Stimulated activated CD4-positive, alpha-beta T cell treated with anti-CD3 and anti-CD28 coated beads, Interleukin-4, amount 100 ng/mL, for 1 hour (primary cell): ENCODE data around the gene PNMA1.

ENCODE experiments used
- DNase-seq: peaks from one replicate; pipeline ENCODE4 v3.0.0-alpha.2; 2020

Gene PNMA1

GRCh38 chr14:73713803-73714655 lies at the start of gene PNMA1:
PNMA1 (minus strand) TSS chr14:73714384; CDS start chr14:73713639, 745 bp downstream.
- peak; percentile 87 for DNase-seq

- DNase-seq, result no peak
Measured at GRCh38 chr14:73763396-73763795, 49.2 kb upstream of the PNMA1 start.

GRCh38 chr14:73762375-73762822 lies 48.2 kb upstream of the PNMA1 start:
- DNase-seq, result no peak

- DNase-seq, result no peak
Measured at GRCh38 chr14:73761618-73762355, 47.6 kb upstream of the PNMA1 start.

GRCh38 chr14:73760598-73761586 lies 46.7 kb upstream of the PNMA1 start:
- no peak for DNase-seq

- DNase-seq, result peak; percentile 98
Measured at GRCh38 chr14:73759714-73760597, 45.8 kb upstream of the PNMA1 start.

- peak; percentile 61 for DNase-seq
Measured at GRCh38 chr14:73759183-73759713, 45.1 kb upstream of the PNMA1 start.

GRCh38 chr14:73758392-73759182 lies 44.4 kb upstream of the PNMA1 start:
- DNase-seq, result peak; percentile 72

- no peak for DNase-seq
Measured at GRCh38 chr14:73757876-73758391, 43.8 kb upstream of the PNMA1 start.

- DNase-seq, result no peak
Measured at GRCh38 chr14:73757381-73757780, 43.2 kb upstream of the PNMA1 start.

- no peak for DNase-seq
Measured at GRCh38 chr14:73755434-73756014, 41.3 kb upstream of the PNMA1 start.

- no peak for DNase-seq
Measured at GRCh38 chr14:73754911-73755360, 40.8 kb upstream of the PNMA1 start.

- peak; percentile 45 for DNase-seq
Measured at GRCh38 chr14:73753887-73754795, 40.0 kb upstream of the PNMA1 start.

- no peak for DNase-seq
Measured at GRCh38 chr14:73753124-73753886, 39.1 kb upstream of the PNMA1 start.

- peak; percentile 35 for DNase-seq
Measured at GRCh38 chr14:73752297-73752992, 38.3 kb upstream of the PNMA1 start.

GRCh38 chr14:73751157-73751691 lies 37.0 kb upstream of the PNMA1 start:
- DNase-seq, result no peak

- no peak for DNase-seq
Measured at GRCh38 chr14:73750531-73750901, 36.3 kb upstream of the PNMA1 start.
